Ishikawa (cell line): ENCODE measurements around the gene HOXB2.

Experiments
- MAX ChIP-seq: IDR thresholded peaks from 2 replicates; pipeline ENCODE4 v1.6.1; 2012
- YY1 ChIP-seq: IDR thresholded peaks from 2 replicates; pipeline ENCODE4 v1.6.1; 2012; ENCODE audit warnings: low read depth

DNA sequence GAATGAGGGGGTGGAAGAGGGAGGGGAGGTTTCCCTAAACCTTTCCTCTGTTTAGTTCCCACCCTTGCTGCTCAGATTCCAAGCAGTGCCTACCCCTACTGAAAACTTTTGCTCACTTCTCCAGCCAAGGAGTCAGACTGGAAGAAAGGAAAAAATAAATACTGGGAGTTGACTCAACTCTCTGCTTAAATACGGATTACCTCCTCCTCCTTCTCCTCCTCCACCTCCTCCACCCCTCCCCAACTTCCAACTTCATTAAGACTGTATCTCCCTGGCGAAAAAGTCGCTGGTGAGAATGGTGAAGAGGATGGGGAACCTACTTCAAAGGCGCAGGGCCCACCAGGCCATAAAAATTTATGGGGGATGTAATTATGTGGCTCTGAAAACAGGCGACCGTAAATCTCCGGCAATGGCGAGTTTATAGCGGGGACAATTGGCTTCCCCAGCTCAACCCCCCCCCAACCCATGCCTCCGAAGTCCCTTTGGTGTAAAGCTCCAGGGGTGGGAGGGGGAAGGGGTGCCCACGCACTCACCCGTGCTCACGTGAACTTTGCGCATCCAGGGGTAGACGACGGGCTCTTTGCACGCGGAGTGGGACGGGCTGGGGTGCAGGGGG is 32.5 kb upstream of the HOXB2 start:
- TF ChIP-seq MAX (no peak), YY1 (no peak)
